Eye (tissue), 1 donor: Measurements from ENCODE around the gene NOC4L.

Experiments used
- DNase-seq: peaks from one replicate; pipeline ENCODE4 v3.0.0-alpha.2; 2015

The NOC4L gene

GRCh38 chr12:132201391-132202120 is 57.3 kb downstream of the NOC4L start:
- DNase-seq = no peak
